Sciatic nerve (tissue), 2 donors: Measurements from ENCODE around the gene MESP2. TPM values are rescaled to one million over a fixed set of nuclear protein-coding genes. Genes with fewer than 3 reads are reported as not detected.
"Not testable (repeated sequence)": the region's sequence is repeated elsewhere in the genome, so short reads cannot be mapped to it uniquely, and the experiment has no call there.

Experiments
- ATAC-seq: fragments of 200-7000 bp; cut with Tn5 transposase; one replicate; pipeline ENCODE4 v1.9.1; 2020; ENCODE audit warnings: mild to moderate bottlenecking, moderate library complexity
- DNase-seq: peaks from one replicate; pipeline ENCODE4 v3.0.0-alpha.2; 2020; ENCODE audit warnings: low spot score
- intact Hi-C: fragments of 100-400 bp; cut with DNase I; formaldehyde crosslinking; loops from one replicate; pipeline ENCODE4 v1.14.2; 2022
- total RNA-seq: library from RNA; stranded (reverse); fragmentation: NEBNext Ultra II Directional; extraction: Animal tissue kit (Norgen Biotek cat#: 25700); gene quantifications from one replicate; pipeline ENCODE4 v1.2.1, GENCODE V29; 2021
- donor health status: DM: no; HTN: no; CAD: no.
- donor health status: DM: no; HTN: no; CAD: no.

Gene MESP2
- total RNA-seq, 1 donor from 2014 or later = 0.45 TPM

DNA sequence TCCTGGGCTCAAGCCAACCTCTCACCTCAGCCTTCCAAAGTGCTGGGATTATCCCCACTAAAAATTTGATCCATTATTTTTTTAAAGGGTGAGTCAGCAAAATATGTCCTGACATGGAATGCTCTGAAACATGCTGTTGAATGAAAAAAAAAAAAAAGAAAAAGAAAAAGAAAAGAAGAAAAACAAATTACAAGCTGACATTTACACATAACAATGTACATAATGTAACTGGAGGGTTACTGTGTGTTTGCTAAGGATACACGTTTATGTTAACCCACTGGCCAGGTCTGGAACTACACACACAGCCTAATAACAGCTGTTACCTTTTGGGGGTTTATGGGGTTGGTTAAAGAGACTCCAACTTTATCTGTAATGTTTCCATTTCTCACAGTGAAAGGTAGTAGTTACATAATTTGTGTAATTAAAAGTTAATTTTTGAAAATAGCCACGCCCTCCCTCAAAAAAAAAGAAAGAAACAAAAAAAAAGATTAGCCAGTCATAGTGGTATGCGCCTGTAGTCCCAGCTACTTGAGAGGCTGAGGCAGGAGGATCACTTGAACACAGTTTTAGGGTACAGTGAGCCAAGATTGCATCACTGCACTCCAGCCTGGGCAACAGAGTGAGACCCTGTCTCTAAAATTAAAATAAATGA, 3.1 kb upstream of the MESP2 start:
- DNase-seq (no peak), ATAC-seq (no peak)
- intact Hi-C loops = no loop called here

DNA sequence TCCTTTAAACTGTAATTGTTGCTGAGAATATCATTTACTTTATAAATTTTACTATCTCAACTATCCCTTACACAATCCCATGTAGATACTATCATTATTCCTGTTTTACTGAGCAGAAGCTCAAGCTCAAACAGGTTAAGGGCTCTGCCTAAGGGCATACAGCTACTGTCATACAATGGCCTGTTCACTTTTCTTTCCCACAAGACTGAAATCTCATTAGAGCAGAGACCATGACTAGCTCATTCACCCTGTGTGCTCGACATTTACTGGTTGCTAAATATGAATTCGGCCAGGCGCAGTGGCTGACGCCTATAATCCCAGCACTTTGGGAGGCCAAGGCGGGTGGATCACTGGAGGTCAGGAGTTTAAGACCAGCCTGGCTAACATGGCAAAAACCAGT, 1.6 kb upstream of the MESP2 start:
- intact Hi-C loops = no loop called here
- DNase-seq = no peak
- no peak for ATAC-seq

DNA sequence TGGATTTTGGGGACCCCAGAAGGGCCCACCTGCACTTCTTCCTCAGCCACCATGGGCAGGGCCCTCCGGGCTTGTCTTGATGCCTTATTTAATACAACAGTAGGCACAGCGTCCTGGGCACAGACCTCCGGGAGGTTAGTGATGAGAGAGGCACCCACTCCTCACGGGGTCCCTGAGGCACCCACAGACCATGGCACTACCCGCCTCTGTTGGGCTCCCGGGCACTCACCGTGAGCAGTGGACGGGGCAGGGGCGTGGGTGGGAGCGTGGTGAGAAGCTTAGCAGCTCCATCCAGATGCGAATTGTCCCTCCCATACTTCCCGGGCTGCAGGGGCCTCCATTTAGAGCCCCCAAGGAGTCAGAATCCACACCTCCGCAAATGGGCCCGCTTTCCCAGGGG, 317 bp upstream of the MESP2 start:
- ATAC-seq (peak; percentile 18), DNase-seq (no peak)
- intact Hi-C loops = no loop called here

DNA sequence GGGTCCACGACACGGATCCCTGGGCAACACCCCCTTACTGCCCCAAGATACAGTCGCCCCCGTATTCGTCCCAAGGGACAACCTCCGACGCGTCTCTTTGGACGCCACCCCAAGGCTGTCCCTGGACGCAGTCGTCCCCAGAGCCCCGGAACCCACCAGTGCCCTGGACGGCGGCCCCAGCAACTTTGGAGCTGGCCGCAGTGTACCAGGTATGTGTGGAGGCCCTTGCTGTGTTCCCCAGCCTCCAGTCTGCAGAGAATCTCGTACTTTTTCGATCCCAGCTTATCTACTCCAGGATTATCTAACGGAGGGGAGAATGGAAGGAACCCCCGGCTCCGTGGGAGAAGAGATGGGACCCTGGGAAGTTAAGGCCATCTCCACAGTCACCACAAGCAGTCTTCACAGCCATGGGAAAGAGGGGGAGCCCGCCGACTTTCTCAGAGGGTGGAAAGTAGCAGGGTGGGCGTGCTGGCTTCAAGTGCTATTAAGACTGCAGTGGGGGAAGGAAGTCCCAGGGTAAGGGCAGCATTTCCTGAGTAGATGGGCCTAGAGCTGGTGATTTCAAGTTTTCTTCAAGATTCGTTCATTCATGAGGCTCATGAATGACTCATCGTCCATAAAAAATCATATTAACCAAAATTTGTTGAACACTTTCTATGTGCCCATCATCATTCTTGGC, 1.1 kb downstream of the MESP2 start:
- ATAC-seq (peak; percentile 20), DNase-seq (no peak)
- intact Hi-C loops = no loop called here

DNA sequence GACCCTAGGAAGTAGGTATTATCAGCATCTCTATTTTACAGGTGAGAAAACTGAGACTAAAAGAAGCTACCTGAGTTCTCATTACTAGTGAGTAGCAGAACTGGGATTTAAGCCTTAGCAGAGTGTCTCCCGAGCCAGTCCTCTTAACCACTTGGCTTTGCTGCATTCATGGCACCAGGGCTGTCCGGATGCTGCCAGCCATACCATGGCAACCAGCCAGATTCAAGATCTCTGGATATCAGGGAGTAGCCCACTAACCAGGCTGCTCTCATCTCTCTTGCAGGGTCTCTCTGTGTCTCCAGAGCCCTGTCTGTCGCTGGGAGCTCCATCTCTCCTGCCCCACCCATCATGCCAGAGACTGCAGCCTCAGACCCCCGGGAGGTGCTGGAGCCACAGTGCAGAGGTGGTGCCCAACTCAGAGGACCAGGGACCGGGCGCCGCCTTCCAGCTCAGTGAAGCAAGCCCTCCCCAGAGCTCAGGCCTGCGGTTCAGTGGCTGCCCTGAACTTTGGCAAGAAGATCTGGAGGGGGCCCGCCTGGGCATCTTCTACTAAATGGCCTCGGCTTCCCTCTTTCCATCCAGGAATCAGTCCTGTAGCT, 1.7 kb downstream of the MESP2 start:
- no peak for ATAC-seq
- intact Hi-C loops = no loop called here
- DNase-seq = no peak

DNA sequence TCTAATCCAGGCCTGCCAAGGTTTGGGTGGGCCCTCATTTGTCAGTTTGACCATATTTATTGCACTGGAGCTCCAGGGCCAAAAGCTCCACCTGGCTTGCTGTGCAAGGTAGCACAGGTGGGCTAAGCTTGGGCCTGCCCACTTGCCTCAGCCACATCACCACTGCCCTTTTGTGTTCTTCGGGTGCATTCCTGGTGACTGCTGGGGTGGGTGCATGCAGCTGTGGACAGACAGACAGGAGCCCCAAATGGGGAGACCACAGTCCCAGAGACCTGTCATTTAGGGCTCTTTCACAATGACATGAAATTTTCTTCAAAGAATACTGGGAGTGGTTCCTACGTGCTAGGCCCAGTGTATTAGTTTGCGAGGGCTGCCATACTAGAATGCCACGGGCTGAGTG, 2.7 kb downstream of the MESP2 start:
- DNase-seq (no peak), ATAC-seq (no peak)
- intact Hi-C loops = no loop called here

DNA sequence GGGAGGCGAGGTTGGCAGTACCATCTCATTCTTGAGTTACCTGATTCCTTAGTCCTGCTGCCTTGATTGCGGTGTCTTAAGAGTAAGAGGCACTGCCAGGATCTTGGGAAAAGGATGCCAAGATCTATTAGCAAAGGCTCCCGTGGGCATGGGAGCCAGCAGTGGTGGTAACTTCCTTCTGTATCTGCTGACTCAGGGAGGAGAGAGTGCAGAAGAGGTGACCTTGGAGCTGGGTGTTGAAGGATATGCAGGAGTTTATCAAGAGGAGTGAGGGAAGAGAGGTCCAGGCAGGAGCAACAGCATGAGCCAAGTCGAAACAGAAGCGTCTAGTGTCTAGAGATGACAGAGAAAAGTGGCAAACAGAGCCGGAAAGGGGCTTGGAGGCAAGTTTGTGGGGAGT, 4.5 kb downstream of the MESP2 start:
- DNase-seq = no peak
- no peak for ATAC-seq
- intact Hi-C loops = no loop called here

DNA sequence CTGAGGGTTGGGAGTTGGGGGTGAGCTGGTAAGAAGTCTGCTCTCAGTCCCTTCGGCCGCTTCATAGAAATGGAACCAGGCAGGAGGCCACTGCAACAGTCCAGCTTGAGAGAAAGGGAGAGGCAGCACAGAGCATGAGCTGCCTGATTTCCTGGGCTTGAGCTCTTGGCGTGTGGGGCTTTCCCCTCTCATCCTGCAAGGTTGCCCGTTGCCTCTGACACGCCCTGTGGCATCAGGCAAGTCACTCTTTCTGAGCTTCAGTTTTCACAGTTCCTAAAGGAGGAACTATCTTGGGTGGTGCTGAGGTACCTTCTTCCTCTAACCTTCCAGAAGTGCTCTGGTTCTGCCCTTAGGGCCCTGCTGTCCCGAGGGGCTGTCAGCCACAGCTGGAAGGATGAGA, 4.9 kb downstream of the MESP2 start:
- DNase-seq (no peak), ATAC-seq (no peak)
- intact Hi-C loops = no loop called here

DNA sequence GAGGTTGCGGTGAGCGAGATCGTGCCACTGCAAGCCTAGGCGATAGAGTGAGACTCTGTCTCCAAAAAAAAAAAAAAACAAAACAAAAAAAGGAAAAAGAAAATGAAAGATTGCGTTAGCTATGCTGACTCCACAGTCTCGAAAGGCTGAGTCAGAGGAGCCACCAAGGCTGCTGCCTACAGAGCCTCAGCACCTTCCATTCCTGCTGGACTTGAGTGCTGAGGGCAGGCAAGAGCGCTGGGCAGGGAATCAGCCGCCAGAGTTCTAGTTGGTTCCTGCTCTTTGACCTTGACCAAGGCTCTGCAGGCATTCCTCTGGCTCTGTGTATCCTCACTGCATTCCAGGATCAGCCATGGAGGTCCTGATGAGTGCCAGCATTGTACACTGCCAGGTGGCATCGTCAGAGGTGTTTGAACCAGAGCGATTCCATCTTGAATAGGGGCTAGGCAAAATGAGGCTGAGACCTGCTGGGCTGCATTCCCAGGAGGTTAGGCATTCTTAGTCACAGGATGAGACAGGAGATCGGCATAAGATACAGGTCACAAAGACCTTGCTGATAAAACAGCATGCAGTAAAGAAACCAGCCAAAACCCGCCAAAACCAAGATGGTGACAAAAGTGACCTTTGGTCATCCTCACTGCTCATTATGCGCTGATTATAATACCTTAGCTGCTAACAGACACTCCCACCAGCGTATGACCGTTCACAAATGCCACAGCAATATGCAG, 5.9 kb downstream of the MESP2 start:
- ATAC-seq = no peak
- DNase-seq = no peak

DNA sequence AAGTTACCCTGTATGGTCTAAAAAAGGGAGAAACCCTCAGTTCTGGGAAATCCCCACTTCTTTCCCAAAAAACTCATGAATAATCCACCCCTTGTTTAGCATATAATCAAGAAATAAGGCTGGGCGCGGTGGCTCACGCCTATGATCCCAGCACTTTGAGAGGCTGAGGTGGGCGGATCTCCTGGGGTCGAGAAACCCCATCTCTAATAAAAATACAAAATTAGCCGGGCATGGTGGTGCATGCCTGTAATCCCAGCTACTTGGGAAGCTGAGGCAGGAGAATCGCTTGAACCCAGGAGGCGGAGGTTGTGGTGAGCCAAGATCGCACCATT, 6.5 kb downstream of the MESP2 start:
- DNase-seq, ATAC-seq, intact Hi-C loops: not testable (repeated sequence)

More for the DNA sequence above, 5.9 kb downstream of the MESP2 start:
- intact Hi-C loops = no loop called here

DNA sequence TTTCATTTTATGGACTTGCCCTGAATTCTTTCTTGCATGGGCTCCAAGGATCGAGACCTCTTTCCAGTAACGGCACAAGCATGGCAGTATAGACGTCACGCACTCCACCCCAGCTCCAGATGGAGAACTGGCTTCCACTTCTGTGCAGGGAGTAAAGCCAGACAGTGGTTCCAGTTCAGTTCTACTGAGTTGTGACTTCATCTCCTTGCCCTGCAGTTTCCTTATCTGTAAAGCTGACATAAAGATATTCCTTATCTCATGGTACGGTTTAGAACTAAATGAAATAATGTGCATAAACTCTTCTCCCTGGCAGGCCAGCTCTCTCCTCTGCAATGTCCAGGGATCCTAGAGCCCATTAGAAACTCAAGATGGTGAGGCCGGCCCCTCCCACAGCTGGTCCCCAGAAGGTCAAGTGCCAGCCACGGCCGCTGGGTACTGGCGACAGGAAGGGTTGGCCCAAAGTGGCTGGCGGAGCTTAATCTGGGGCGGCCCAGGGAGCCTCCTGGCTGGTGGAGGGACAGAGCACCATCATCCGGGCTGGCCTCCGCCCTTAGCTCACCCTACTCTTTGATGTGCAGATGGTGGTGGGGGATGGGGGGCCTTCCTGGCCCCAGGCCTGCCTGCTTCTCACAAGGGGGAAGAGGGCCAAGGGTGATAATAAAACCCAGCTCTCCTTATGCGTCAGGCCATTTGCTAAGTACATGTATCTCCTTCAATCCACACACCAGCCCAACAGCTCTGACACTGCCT, 7.2 kb downstream of the MESP2 start:
- ATAC-seq (no peak), DNase-seq (no peak)
- intact Hi-C loops = no loop called here

DNA sequence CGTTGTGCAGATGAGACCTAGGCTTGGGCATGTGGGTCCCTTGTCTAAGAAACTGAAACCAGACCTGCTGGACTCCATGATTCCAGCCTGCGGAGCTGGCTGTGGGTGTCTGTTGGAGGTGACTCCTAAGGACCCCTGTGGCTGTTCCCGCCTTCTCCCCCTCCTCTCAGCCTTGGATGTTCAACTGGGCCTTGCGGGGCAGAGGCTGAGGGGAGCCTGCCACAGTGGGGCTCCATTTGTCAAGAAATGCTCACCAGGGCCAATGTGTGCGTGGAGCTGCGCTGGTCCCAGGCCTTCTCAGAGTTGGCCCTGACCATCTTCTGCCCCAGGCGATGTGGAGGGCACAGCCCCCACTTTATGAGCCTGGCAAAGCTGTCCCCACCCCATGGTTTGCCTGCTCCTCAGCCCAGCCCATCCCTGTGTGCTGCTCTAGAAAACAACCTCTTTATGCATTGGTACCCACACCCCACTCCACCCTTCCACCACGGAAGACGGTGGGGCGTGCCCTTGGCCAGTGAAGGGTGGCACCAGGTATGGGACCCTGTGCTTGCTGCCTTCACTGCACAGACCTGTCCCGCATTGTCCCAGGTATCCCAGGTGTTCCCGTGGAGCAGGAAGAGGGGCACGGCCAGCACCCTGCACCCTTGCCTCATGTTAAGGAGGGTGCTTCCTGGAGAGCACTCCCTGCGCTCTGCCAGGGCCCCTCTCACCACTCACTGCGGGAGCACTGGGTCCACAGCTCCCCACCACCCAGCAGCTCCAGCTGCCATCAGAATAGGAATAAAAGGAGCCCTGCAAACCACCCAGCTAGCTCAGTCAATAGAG, 7.9 kb downstream of the MESP2 start:
- no peak for DNase-seq
- ATAC-seq = peak; percentile 6
- intact Hi-C loops = no loop called here

DNA sequence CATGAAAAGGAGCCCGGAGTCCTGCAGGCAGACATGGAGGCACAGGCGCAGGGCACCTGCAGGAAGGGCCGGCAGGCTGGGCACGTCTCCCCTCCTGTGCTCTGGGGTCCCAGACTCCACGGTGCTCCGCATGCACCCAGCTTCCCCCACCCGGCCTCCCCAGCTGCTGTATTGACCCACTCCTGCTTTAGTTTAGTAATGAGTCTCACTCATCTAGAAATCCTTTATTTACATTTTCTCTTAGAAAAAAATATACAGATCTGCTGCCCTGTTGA, 8.5 kb downstream of the MESP2 start:
- no peak for DNase-seq
- intact Hi-C loops = no loop called here
- no peak for ATAC-seq

DNA sequence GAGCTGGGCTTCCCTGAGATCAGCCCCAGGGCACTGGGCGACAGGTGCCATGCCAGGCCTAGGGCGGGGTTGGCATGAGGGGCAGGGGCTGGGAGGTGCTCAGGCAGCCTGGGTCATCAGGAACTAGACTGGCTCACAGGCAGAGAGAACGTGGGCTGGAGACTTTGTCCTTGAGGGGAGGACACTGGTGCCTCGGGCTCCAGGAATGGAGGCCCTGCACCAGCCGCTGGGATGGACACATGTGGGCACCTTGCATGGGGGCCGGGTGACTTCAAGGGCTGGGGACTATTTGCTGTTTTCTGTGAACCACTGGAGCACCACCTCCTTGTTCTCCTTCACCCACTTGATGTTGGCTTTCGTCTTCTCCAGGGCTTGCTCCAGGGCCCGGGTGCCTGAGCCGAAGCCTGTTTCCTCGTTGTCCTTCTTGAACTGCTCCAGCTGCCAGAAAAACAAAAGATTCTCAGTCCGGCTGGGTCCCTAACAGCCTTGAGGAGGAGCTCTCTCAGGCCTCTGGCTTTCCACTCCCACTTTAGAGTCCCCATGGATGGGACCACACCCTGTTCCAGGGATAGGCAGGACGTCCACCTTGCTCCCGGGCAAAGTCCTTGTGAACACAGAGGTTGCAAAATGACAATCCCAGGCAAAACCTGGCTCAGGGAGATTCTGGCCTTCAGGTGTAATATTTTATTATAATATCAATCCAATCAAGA, 9.1 kb downstream of the MESP2 start:
- intact Hi-C loops = no loop called here
- ATAC-seq (peak; percentile 69), DNase-seq (no peak)

DNA sequence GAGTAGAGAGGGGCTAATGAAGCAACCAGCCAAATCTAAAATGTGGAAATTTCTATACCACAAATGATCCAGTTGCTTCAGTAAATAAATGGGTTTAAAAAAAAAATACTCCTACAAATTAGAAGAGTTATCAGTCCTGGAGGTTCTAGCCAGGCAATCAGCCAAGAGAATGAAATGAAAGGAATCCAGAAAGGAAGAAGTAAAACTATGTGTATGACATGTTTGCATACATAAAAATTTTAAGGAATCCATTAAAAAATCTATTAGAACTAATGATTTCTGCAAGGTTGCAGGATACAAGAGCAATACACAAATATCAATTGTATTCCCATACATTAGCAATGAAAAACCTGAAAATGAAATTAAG, 9.6 kb downstream of the MESP2 start:
- DNase-seq = no peak
- intact Hi-C loops = no loop called here
- no peak for ATAC-seq

DNA sequence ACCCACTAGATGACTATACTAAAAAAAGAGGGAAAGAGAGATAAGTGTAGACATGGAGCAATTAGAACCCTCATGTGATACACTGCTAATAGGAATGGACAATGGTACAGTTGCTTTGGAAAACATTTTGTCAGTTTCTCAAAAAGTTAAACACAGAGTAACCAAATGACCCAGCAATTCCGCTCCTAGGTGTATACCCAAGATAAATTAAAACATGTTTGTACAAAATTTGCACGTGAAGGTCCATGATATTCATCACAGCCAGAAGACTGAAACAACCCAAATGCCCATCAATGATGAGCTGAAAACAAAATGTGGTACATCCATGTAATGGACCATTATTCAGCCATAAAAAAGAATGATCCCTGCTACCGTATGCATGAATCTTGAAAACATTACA, 11.8 kb downstream of the MESP2 start:
- intact Hi-C loops = no loop called here
- DNase-seq = no peak
- ATAC-seq = no peak

DNA sequence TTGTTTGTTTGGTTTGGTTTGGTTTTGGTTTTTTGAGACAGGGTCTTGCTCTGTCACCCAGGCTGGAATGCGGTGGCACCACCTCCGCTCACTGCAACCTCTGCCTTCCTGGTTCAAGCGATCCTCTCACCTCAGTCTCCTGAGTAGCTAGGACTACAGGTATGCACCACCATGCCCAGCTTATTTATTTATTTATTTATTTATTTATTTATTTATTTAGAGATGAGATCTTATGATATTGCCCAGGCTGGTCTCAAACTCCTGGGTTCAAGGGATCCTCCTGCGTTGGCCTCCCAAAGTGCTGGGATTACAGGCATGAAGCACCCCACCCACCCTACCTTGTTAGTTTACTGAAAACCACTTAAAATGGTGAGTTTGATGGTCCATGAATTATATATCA, 12.5 kb downstream of the MESP2 start:
- intact Hi-C loops, ATAC-seq, DNase-seq: not testable (repeated sequence)

DNA sequence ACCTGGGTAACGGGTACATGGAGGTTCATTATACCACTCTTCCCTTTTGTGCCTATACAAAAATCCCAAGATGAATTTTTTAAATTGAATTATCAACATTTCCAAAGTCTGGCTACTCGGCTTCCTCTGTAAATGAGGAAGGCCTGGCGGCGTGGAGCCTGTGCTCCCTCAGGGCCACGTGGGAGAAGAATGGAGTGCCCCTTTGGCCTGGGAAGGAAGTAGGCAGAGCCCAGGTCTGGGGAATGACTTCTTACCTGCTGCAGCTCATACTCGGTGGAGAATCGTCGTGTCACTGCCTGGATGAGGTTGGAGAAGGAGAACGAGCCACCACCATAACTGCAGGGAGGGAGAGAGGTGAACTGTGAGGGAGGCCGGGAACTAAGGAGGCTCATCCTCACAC, 14.1 kb downstream of the MESP2 start:
- no peak for DNase-seq
- no peak for ATAC-seq
- intact Hi-C loops = no loop called here
